Fibroblast of peridontal ligament (primary cell): Measurements from ENCODE around the gene RHBDD1.
A peak's percentile ranks its signal among the peaks of the same experiment; 100 is the strongest.

ENCODE experiments used
- DNase-seq: peaks from one replicate; pipeline ENCODE4 v3.0.0-alpha.2; 2010; ENCODE audit errors: extremely low read depth

Gene RHBDD1

GRCh38 chr2:226916669-226917068 is 80.8 kb downstream of the RHBDD1 start:
- DNase-seq, result no peak

- no peak for DNase-seq
These were observed 96.6 kb downstream of the RHBDD1 start for GRCh38 chr2:226932443-226932842.

GRCh38 chr2:226934546-226935201 is 98.8 kb downstream of the RHBDD1 start:
- peak; percentile 59 for DNase-seq

GRCh38 chr2:226943862-226944620 is 108.2 kb downstream of the RHBDD1 start:
- DNase-seq, result no peak

- peak; percentile 89 for DNase-seq
These were observed 117.4 kb downstream of the RHBDD1 start for GRCh38 chr2:226953206-226953605.

- no peak for DNase-seq
These were observed 118.0 kb downstream of the RHBDD1 start for GRCh38 chr2:226953826-226954225.

GRCh38 chr2:226956659-226957058 is 120.8 kb downstream of the RHBDD1 start:
- DNase-seq, result no peak

- DNase-seq, result no peak
These were observed 123.6 kb downstream of the RHBDD1 start for GRCh38 chr2:226959418-226959817.

- no peak for DNase-seq
These were observed 126.4 kb downstream of the RHBDD1 start for GRCh38 chr2:226962176-226962773.

- DNase-seq, result peak; percentile 63
These were observed 127.7 kb downstream of the RHBDD1 start for GRCh38 chr2:226963528-226963927.

GRCh38 chr2:226965376-226965775 is 129.5 kb downstream of the RHBDD1 start:
- DNase-seq, result no peak

GRCh38 chr2:226969417-226970080 is 133.7 kb downstream of the RHBDD1 start:
- peak; percentile 59 for DNase-seq

GRCh38 chr2:226970362-226970761 is 134.5 kb downstream of the RHBDD1 start:
- DNase-seq, result no peak

- DNase-seq, result no peak
These were observed 135.2 kb downstream of the RHBDD1 start for GRCh38 chr2:226971084-226971483.

GRCh38 chr2:226971770-226972169 is 135.9 kb downstream of the RHBDD1 start:
- DNase-seq, result no peak

GRCh38 chr2:226973816-226974215 is 138.0 kb downstream of the RHBDD1 start:
- DNase-seq, result no peak

- DNase-seq, result peak; percentile 45
These were observed 141.9 kb downstream of the RHBDD1 start for GRCh38 chr2:226977775-226978190.

GRCh38 chr2:226978300-226978699 is 142.4 kb downstream of the RHBDD1 start:
- DNase-seq, result no peak

GRCh38 chr2:226979004-226979403 is 143.2 kb downstream of the RHBDD1 start:
- DNase-seq, result no peak

GRCh38 chr2:226981791-226982326 is 146.0 kb downstream of the RHBDD1 start:
- DNase-seq, result no peak

- DNase-seq, result no peak
These were observed 148.3 kb downstream of the RHBDD1 start for GRCh38 chr2:226983895-226984749.
